CD4-positive, CD25-positive, alpha-beta regulatory T cell (primary cell): ENCODE results near the gene EPHB4. TPM values are rescaled to one million over a fixed set of nuclear protein-coding genes. Genes with fewer than 3 reads are reported as not detected.
"Not testable (repeated sequence)": the region's sequence is repeated elsewhere in the genome, so short reads cannot be mapped to it uniquely, and the experiment has no call there.

Source experiments
- ATAC-seq, 2 donors: fragments of 150-1000 bp; cut with Tn5 transposase; one replicate each; pipeline ENCODE4 v1.10.0; 2021; ENCODE audit warnings: low read depth in 2 of 2, moderate number of reproducible peaks in 2 of 2, moderate library complexity in 1 of 2
- DNase-seq, 3 donors: peaks; one replicate each; pipeline versions ENCODE4 v3.0.0 to v3.0.0-alpha.2; 2012 to 2022; ENCODE audit warnings: mixed read lengths in 1 of 3
- H3K27ac ChIP-seq: one replicate; pipeline ENCODE4 v1.7.0; 2013; ENCODE audit warnings: mild to moderate bottlenecking, low read length; ENCODE audit not compliant: insufficient read depth, poor library complexity, severe bottlenecking
- H3K27me3 ChIP-seq: one replicate; pipeline ENCODE4 v1.7.0; 2013; ENCODE audit warnings: low read length; ENCODE audit not compliant: control insufficient read depth, insufficient read depth
- H3K36me3 ChIP-seq: one replicate; pipeline ENCODE4 v1.7.0; 2013; ENCODE audit warnings: mild to moderate bottlenecking, low read length, moderate library complexity; ENCODE audit not compliant: control insufficient read depth, insufficient read depth
- H3K4me1 ChIP-seq: 2 replicates; pipeline ENCODE4 v1.7.0; 2013; ENCODE audit warnings: mild to moderate bottlenecking, low read length; ENCODE audit not compliant: insufficient read depth, control insufficient read depth, poor library complexity, severe bottlenecking
- H3K4me3 ChIP-seq: one replicate; pipeline ENCODE4 v1.7.0; 2013; ENCODE audit warnings: low read depth, mild to moderate bottlenecking, low read length, moderate library complexity
- H3K9me3 ChIP-seq, 2 experiments: 1 replicate in 1 of 2; 2 replicates in 1 of 2; pipeline ENCODE4 v1.7.0; 2013; ENCODE audit warnings: low read length in 2 of 2, mild to moderate bottlenecking in 1 of 2, moderate library complexity in 1 of 2; ENCODE audit not compliant: control insufficient read depth in 2 of 2
- H3K27ac Mint-ChIP-seq, 3 donors: one replicate each; pipeline ENCODE4 v1.8.0; 2020 to 2022; ENCODE audit warnings: mild to moderate bottlenecking in 3 of 3, mixed read lengths in 3 of 3, moderate library complexity in 2 of 3
- H3K27me3 Mint-ChIP-seq: one replicate; pipeline ENCODE4 v1.8.0; 2022; ENCODE audit warnings: mild to moderate bottlenecking, mixed read lengths
- H3K36me3 Mint-ChIP-seq: one replicate; pipeline ENCODE4 v1.8.0; 2020; ENCODE audit warnings: mixed read lengths
- H3K4me1 Mint-ChIP-seq, 4 donors: one replicate each; pipeline ENCODE4 v1.8.0; 2020 to 2022; ENCODE audit warnings: mixed read lengths in 4 of 4, mild to moderate bottlenecking in 1 of 4
- H3K4me3 Mint-ChIP-seq, 4 donors: one replicate each; pipeline ENCODE4 v1.8.0; 2020 to 2022; ENCODE audit warnings: mild to moderate bottlenecking in 4 of 4, mixed read lengths in 4 of 4, moderate library complexity in 3 of 4
- H3K9me3 Mint-ChIP-seq, 7 donors: one replicate each; pipeline ENCODE4 v1.8.0; 2020 to 2022; ENCODE audit warnings: mixed read lengths in 7 of 7, mild to moderate bottlenecking in 3 of 7, moderate library complexity in 2 of 7
- polyA plus RNA-seq, 4 donors: library from polyadenylated mRNA; unstranded; fragments of 300-500 nt; fragmentation: Illumina TruSeq; gene quantifications; one replicate each; pipeline ENCODE4 v1.2.3, GENCODE V29; 2021
- total RNA-seq: library from RNA; stranded (reverse); gene quantifications from one replicate; pipeline ENCODE4 v1.2.3, GENCODE V29; 2022

The EPHB4 gene
- total and polyA plus RNA-seq, 5 donors from 2014 or later, result 3.0 TPM; not detected in 4

GRCh38 chr7:100811480-100811879 lies 15.8 kb downstream of the EPHB4 start:
- peaks cover 5% of the 10 kb centered on the region for H3K36me3 Mint-ChIP-seq
- ATAC-seq (no peak), DNase-seq (no peak)
- Histone ChIP-seq H3K27ac (no peak overlapping the region), H3K27me3 (no peaks in the 10 kb centered on the region), H3K4me3 (no peak overlapping the region), H3K36me3 (no peaks in the 10 kb centered on the region), H3K9me3 (no peaks in the 10 kb centered on the region), H3K4me1 (no peaks in the 10 kb centered on the region)
- no peaks in the 10 kb centered on the region for H3K27me3 Mint-ChIP-seq
- H3K9me3 Mint-ChIP-seq, result no peaks in the 10 kb centered on the region
- H3K4me3 Mint-ChIP-seq, result no peak overlapping the region
- H3K27ac Mint-ChIP-seq, result no peak overlapping the region
- H3K4me1 Mint-ChIP-seq, result no peaks in the 10 kb centered on the region

GRCh38 chr7:100808354-100808875 lies 18.9 kb downstream of the EPHB4 start:
- Mint-ChIP-seq H3K27me3 (peaks cover 3% of the 10 kb centered on the region), H3K36me3 (no peaks in the 10 kb centered on the region), H3K9me3 (no peaks in the 10 kb centered on the region), H3K27ac (no peak overlapping the region), H3K4me1 (peaks cover 0 to 3% (median 0%) of the 10 kb centered on the region in 4 donors), H3K4me3 (no peak overlapping the region)
- no peaks in the 10 kb centered on the region for H3K9me3 ChIP-seq
- DNase-seq (no peak), ATAC-seq (no peak)
- H3K36me3 ChIP-seq, result no peaks in the 10 kb centered on the region
- H3K4me1 ChIP-seq, result no peaks in the 10 kb centered on the region
- no peak overlapping the region for H3K4me3 ChIP-seq
- H3K27me3 ChIP-seq, result no peaks in the 10 kb centered on the region
- no peak overlapping the region for H3K27ac ChIP-seq

- not testable (repeated sequence) for H3K4me3 Mint-ChIP-seq, H3K27ac ChIP-seq, H3K4me3 ChIP-seq, H3K4me1 ChIP-seq, H3K36me3 ChIP-seq, H3K9me3 ChIP-seq, H3K4me1 Mint-ChIP-seq, H3K27ac Mint-ChIP-seq, H3K36me3 Mint-ChIP-seq, ATAC-seq, H3K27me3 ChIP-seq, H3K9me3 Mint-ChIP-seq, H3K27me3 Mint-ChIP-seq, DNase-seq
These were observed 20.4 kb downstream of the EPHB4 start for GRCh38 chr7:100806883-100807282.

GRCh38 chr7:100806276-100806675 lies 21.0 kb downstream of the EPHB4 start:
- Mint-ChIP-seq H3K9me3 (no peaks in the 10 kb centered on the region), H3K4me1 (peaks cover 0 to 3% (median under 1%) of the 10 kb centered on the region in 4 donors), H3K4me3 (no peak overlapping the region), H3K36me3 (no peaks in the 10 kb centered on the region), H3K27me3 (peaks cover 4% of the 10 kb centered on the region), H3K27ac (no peak overlapping the region)
- DNase-seq (no peak), ATAC-seq (no peak)
- H3K27ac ChIP-seq, result no peak overlapping the region
- no peaks in the 10 kb centered on the region for H3K4me1 ChIP-seq
- H3K4me3 ChIP-seq, result no peak overlapping the region
- no peaks in the 10 kb centered on the region for H3K36me3 ChIP-seq
- no peaks in the 10 kb centered on the region for H3K27me3 ChIP-seq
- no peaks in the 10 kb centered on the region for H3K9me3 ChIP-seq

- no peaks in the 10 kb centered on the region for H3K4me1 ChIP-seq
- no peak for DNase-seq
These were observed 22.5 kb downstream of the EPHB4 start for GRCh38 chr7:100804681-100805431.

GRCh38 chr7:100803398-100804161 lies 23.7 kb downstream of the EPHB4 start:
- no peaks in the 10 kb centered on the region for H3K36me3 ChIP-seq
- no peak overlapping the region for H3K4me3 ChIP-seq
- no peak overlapping the region for H3K27ac ChIP-seq
- Mint-ChIP-seq H3K4me1 (peaks cover 0 to 7% (median under 1%) of the 10 kb centered on the region in 4 donors), H3K27me3 (peaks cover 9% of the 10 kb centered on the region), H3K36me3 (no peaks in the 10 kb centered on the region), H3K4me3 (no peak overlapping the region), H3K9me3 (peaks cover 0 to 2% (median 0%) of the 10 kb centered on the region in 7 donors), H3K27ac (peak overlapping the region in 2 of 3 donors; percentile 65 to 92)
- no peaks in the 10 kb centered on the region for H3K27me3 ChIP-seq
- H3K9me3 ChIP-seq, result no peaks in the 10 kb centered on the region
- peak; percentile 61 to 76 for ATAC-seq
- DNase-seq, result peak in 1 of 3 donors; percentile 70
- H3K4me1 ChIP-seq, result no peaks in the 10 kb centered on the region

More at GRCh38 chr7:100804681-100805431, 22.5 kb downstream of the EPHB4 start:
- Histone ChIP-seq H3K4me3 (no peak overlapping the region), H3K36me3 (no peaks in the 10 kb centered on the region), H3K9me3 (no peaks in the 10 kb centered on the region), H3K27me3 (no peaks in the 10 kb centered on the region), H3K27ac (no peak overlapping the region)
- peaks cover 0 to 2% (median 0%) of the 10 kb centered on the region in 7 donors for H3K9me3 Mint-ChIP-seq
- ATAC-seq, result no peak
- H3K4me3 Mint-ChIP-seq, result no peak overlapping the region
- H3K4me1 Mint-ChIP-seq, result peaks cover 0 to 3% (median under 1%) of the 10 kb centered on the region in 4 donors
- no peaks in the 10 kb centered on the region for H3K36me3 Mint-ChIP-seq
- peaks cover 9% of the 10 kb centered on the region for H3K27me3 Mint-ChIP-seq
- peak overlapping the region in 1 of 3 donors; percentile 77 for H3K27ac Mint-ChIP-seq

GRCh38 chr7:100802951-100803350 lies 24.4 kb downstream of the EPHB4 start:
- no peak overlapping the region for H3K4me3 ChIP-seq
- ATAC-seq (no peak), DNase-seq (no peak)
- no peaks in the 10 kb centered on the region for H3K36me3 ChIP-seq
- no peaks in the 10 kb centered on the region for H3K27me3 ChIP-seq
- H3K27ac Mint-ChIP-seq, result peak overlapping the region in 1 of 3 donors; percentile 73
- H3K36me3 Mint-ChIP-seq, result no peaks in the 10 kb centered on the region
- no peak overlapping the region for H3K4me3 Mint-ChIP-seq
- H3K27ac ChIP-seq, result no peak overlapping the region
- peaks cover 0 to 2% (median 0%) of the 10 kb centered on the region in 7 donors for H3K9me3 Mint-ChIP-seq
- H3K27me3 Mint-ChIP-seq, result peaks cover 9% of the 10 kb centered on the region
- H3K4me1 Mint-ChIP-seq, result peaks cover 0 to 7% (median under 1%) of the 10 kb centered on the region in 4 donors
- no peaks in the 10 kb centered on the region for H3K9me3 ChIP-seq
- H3K4me1 ChIP-seq, result no peaks in the 10 kb centered on the region
